GM19468 (cell line): Measurements from ENCODE around the gene SMR3A.

Experiments used
- ATAC-seq: cut with Tn5 transposase; IDR thresholded peaks from one replicate; pipeline ENCODE4 v1.9.1; 2021; ENCODE audit warnings: mild to moderate bottlenecking, moderate library complexity, moderate number of reproducible peaks; ENCODE audit not compliant: unreplicated experiment; ENCODE audit errors: extremely low read depth

Gene SMR3A

GRCh38 chr4:70360460-70360859 lies at the start of gene SMR3A:
Gene SMR3A (plus strand): TSS chr4:70360760. CDS start chr4:70362116, 1,356 bp downstream.
- no peak for ATAC-seq

- ATAC-seq = no peak
These were observed 46.8 kb upstream of the SMR3A start for GRCh38 chr4:70313736-70314135.

- ATAC-seq = peak; percentile 47
These were observed 44.6 kb upstream of the SMR3A start for GRCh38 chr4:70315928-70316327.

- no peak for ATAC-seq
These were observed 34.5 kb upstream of the SMR3A start for GRCh38 chr4:70326052-70326451.

- no peak for ATAC-seq
These were observed 25.9 kb upstream of the SMR3A start, which contains the start of gene CABS1 for GRCh38 chr4:70334681-70335080. Gene CABS1 (plus strand): TSS chr4:70334981. CDS start chr4:70335040, 59 bp downstream.

- no peak for ATAC-seq
These were observed 24.5 kb upstream of the SMR3A start for GRCh38 chr4:70336043-70336442.

- no peak for ATAC-seq
These were observed 22.6 kb upstream of the SMR3A start for GRCh38 chr4:70337886-70338420.

- ATAC-seq = no peak
These were observed 4.4 kb upstream of the SMR3A start for GRCh38 chr4:70356185-70356584.

- no peak for ATAC-seq
These were observed 1.4 kb upstream of the SMR3A start for GRCh38 chr4:70359115-70359661.

- ATAC-seq = no peak
These were observed 3.4 kb downstream of the SMR3A start for GRCh38 chr4:70364002-70364401.

GRCh38 chr4:70365479-70365878 lies 4.9 kb downstream of the SMR3A start:
- no peak for ATAC-seq

- no peak for ATAC-seq
These were observed 7.3 kb downstream of the SMR3A start for GRCh38 chr4:70367813-70368212.

- no peak for ATAC-seq
These were observed 11.4 kb downstream of the SMR3A start for GRCh38 chr4:70371987-70372386.

GRCh38 chr4:70372760-70373159 lies 12.2 kb downstream of the SMR3A start:
- ATAC-seq = no peak

- ATAC-seq = no peak
These were observed 20.0 kb downstream of the SMR3A start for GRCh38 chr4:70380578-70380977.

GRCh38 chr4:70382691-70383181 lies 22.2 kb downstream of the SMR3A start, which contains the start of gene SMR3B:
Gene SMR3B (plus strand): TSS chr4:70383131. CDS start chr4:70384511, 1,380 bp downstream.
- no peak for ATAC-seq

GRCh38 chr4:70392057-70392776 lies 31.7 kb downstream of the SMR3A start:
- peak; percentile 38 for ATAC-seq

GRCh38 chr4:70397580-70397979 lies 37.0 kb downstream of the SMR3A start, which contains the start of gene OPRPN:
Gene OPRPN (plus strand): TSS chr4:70397940. CDS start chr4:70399286, 1,346 bp downstream.
- ATAC-seq = no peak

GRCh38 chr4:70399319-70399718 lies 38.8 kb downstream of the SMR3A start:
- ATAC-seq = no peak

GRCh38 chr4:70402762-70403161 lies 42.2 kb downstream of the SMR3A start:
- no peak for ATAC-seq

GRCh38 chr4:70405765-70406164 lies 45.2 kb downstream of the SMR3A start:
- no peak for ATAC-seq
